SKM-1 treated with dmso at 0.1 percent for 144 hours (cell line): ENCODE measurements around the gene AOX1.
"Not testable (repeated sequence)": the region's sequence is repeated elsewhere in the genome, so short reads cannot be mapped to it uniquely, and the experiment has no call there.

Experiments
- DNase-seq: peaks from one replicate; lab custom pipeline; 2025; ENCODE audit not compliant: unreplicated experiment; lab: John Stamatoyannopoulos, UW

AOX1 gene

DNA sequence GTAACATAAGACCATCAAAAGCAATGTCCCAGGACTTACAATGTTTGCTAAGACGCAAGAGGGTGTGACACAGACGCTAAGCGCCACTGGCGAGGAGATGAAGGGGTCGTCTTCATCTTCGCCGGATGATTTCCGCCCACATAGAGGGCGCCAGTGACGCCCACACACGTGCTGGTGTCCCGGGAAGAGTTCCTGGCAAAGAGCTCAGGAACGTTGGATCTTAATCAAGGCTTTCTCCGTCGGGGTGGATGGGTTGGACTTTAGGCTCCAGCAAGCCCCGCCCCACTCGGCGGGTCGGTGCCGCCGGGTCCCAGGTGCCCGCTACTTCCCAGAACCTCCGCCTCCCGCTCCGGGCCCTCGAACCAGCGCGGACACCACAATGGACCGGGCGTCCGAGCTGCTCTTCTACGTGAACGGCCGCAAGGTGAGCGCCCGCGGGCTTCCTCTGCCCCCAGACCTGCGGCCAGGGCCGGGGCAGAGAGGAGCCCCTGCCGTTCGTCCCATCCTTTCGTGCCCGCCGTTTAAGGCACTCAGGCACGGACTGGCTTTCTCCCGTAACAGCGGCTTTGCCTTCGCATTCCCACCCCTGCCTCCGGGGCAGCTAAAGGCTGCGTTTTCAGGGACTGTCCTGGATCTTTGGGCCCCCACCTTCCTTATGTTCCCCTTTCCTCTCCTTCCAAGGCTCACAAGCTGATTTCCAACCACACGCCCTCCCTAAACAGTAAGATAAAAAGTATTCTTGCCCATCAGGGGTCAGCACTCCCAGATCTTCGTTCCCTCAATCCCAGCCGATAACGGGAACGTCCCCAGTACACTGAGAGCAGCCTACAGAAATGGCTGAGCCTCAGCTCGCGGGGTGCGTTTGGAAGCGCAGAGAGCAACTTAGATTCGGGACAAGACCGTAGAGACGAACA is at the start of gene AOX1:
Gene AOX1 (plus strand): TSS at position 285 of the 914 bp plus-strand sequence. CDS start 95 bp downstream, at position 380.
- no peak for DNase-seq

DNA sequence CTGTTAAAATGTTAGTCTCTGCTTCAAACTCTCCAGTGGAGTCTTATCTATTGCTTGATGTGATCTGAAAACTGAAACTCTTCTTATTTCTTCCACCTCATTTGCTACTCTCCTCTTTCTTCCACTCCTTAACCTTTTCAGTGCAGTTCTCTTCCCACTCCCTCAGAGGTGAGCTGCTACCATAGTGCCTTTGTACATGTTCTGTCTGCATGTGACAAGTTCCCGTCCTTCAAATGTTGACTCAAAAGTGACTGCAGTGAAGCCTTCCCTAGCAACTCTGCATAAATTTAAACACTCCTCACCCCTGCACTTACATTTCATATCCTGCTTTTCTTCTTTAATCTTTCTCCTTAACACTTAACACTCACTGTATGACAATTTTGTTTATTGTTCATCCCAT is 47.7 kb upstream of the AOX1 start:
- no peak for DNase-seq

DNA sequence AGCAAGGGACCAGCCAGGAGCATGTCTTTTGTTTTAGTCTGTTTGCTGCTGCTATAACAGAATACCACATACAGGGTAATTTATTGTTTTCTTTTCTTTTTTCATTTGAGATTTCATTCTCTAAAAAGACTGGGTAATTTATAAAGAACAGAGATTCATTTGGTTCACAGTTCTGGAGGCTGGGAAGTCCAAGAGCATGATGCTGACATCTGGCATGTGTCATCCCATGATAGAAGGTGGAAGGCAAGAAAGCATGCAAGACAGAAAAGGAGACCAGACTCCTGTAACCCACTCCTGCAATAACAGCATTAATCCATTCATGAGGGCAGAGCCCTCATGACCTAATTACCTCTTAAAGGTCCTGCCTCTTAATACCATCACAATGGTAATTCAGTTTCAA is 45.0 kb upstream of the AOX1 start:
- DNase-seq: no peak

DNA sequence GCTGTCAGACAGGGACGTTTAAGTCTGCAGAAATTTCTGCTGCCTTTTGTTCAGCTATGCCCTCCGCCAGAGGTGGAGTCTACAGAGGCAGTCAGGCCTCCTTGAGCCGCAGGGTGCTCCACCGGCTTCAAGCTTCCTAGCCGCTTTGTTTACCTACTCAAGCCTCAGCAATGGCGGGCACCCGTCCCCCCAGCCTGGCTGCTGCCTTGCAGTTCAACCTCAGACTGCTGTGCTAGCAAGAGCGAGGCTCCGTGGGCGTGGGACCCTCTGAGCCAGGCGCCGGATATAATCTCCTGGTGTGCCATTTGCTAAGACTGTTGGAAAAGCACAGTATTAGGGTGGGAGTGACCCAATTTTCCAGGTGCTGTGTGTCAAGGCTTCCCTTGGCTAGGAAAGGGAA is 19.2 kb upstream of the AOX1 start:
- not testable (repeated sequence) for DNase-seq

DNA sequence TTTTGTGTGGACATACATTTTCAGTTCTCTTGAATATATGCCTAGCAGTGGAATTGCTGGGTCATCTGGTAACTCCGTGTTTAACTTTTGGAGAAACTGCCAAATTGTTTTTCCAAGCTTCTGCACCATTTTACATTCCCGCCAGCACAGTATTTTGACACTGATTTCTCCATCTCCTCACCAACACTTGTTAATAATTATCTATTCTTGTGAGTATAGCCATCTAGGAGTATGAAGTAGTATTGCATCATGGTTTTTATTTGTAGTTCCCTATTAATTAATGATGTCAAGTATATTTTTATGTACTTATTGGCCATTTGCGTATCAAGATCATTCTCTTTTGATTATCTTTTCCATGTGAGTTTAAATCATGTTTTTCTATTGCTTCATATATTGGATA is 17.9 kb upstream of the AOX1 start:
- DNase-seq: no peak

DNA sequence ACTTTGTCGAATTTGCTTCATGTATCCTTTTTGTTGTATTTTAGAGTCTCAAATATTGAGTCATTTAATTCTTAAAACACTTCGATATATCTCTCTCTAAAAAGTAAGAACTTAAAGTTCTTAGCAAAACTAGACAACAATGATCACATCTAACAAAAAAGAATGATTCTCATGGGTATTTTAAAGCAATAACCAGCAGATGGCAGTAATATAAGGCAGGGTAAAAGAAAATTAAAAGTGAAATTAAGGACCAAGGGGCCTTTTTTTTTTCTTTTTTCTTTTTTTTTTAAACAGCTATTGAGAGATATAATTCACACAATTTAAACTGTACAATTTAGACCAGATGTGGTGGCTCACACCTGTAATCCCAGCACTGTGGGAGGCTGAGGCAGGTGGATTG is 9.9 kb upstream of the AOX1 start:
- no peak for DNase-seq

DNA sequence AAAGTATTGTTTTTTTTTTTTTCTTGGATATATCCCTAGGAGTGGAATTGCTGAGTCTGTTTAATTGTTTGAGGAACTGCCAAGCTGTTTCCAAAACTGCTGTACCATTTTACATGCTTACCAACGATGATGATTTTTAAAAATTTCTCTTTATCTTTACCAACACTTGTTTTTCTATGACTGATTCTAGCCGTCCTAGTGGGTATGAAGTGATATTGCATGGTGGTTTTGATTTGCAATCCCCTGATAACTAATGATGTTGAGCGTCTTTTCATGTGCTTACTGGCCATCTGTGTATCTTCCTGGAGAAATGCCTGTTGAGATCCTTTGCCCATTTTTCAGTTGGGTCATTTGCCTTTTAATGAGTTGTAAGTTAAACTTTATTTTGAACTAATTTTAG is 8.8 kb upstream of the AOX1 start:
- DNase-seq: no peak

DNA sequence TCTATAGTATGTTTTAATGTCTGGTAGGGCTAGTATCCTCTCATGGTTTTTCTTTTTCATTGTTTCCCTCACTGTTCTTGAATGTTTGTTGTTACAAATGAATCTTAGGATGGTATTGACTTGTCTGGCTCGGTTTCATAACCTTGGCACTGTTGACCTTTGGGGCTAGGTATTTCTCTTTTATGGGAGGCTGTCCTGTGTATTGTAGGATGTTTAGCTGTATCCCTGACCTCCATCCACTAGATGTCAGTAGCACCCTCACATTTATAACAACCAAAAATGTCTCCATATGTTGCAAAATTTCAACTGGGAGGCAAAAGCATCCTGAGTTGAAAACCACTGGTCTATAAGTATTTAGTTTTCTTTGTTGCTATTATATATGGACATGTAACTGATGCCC is 7.0 kb upstream of the AOX1 start:
- peak; percentile 40 for DNase-seq

DNA sequence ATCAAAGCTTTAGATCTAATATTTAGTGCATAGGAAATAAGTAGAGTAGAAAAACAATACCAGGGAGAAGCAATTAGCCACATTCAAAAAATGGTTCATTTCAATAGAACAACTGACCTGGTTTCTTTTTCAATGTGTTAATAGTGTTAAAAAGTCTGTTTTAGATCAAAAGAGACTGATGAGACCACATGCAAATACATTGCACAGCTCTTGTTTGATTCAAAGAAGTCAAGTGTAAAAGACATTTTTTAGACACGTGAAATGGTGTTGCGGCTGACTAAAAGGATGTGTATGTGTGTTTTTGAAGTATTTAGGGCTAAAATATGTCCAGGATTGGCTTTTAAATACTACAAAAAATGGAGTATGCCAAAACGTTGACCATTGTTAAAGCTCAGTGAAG is 1.2 kb upstream of the AOX1 start:
- no peak for DNase-seq

DNA sequence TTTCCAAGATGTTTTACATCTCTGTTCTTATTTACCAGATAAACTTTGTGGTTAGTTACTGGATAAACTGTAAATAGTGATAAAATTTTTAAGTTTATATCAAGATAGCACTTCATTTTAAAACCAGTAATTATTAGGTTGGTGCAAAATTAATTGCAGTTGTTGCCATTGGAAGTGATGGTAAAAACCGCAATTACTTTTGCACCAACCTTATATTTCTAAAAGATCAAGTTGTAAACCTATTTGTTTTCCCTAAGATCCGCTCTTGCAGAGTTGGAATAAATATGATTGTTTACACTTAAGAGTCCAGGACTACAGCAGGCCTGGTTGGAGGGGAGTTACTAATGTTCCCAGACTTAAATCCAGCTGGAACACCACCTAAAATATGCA is 479 bp upstream of the AOX1 start:
- DNase-seq: no peak

DNA sequence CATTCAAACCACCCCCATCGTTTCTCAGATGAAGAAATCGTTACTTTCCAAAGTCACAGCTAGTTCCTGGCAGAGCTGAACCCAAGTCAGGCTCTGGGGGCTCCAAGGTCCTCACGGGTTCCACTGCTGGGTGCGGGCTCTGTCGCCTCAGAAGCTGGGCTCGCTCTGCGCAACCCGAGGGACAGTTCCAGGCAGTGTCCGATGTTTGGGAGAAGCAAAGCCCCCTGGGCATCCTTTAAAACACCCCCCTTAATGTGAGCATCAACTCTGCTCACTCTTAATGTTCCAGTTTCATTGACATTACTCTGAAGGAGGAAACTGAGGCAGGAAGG is 796 bp downstream of the AOX1 start:
- no peak for DNase-seq

DNA sequence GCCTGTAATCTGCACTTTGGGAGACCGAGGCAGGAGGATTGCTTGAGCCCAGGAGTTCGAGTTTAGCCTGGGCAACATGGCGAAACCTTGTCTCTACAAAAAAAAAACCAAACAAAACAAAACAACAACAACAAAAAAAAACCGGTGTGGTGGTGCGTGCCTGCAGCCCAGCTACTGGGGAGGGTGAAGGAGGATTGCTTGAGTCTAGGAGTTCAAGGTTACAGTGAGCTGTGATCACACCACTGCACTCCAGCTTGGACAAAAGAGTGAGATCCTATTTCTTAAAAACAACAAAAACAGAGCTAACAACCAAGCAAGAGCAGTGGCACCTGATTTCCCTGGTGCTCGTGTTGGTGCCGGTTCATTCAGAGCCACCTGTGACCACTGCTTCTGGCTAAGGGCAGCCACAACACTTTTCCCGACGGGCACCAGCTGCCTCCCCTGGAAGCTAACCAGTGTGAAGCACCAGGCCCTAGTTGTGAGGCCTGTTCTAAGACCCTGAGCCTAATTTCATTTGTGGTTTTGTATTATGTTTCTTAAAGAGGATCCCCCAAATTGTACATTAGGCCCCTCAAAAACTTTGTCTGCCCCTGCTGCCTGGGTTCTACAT is 1.3 kb downstream of the AOX1 start:
- DNase-seq: no peak

DNA sequence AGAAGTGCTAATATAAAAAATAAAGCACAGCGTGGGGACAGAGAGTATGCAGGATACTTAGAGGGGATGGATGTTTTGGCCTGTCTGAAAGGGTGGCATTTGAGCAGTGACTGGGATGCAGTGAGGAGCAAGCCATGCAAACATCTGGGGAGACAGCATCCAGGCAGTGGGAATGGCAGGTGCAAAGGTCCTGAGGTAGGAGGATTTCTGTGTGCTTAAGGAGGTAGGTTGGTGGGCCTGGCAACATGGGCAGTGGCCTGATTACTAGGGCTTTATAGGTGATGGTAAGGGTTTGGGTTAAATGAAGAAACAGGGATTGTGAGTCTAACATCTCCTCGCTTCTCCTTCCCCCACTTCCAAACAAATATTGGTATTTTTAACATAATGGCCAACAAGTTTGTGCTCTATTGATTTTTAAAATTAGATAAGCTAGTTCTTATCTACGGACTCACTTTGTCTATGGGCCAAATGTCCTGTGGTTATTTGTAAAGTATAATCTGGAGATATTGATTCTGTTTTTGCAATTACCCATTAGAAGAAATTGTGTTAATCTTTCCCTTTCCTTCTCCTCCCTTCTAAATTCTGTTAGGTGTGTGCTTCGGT is 2.4 kb downstream of the AOX1 start:
- no peak for DNase-seq

DNA sequence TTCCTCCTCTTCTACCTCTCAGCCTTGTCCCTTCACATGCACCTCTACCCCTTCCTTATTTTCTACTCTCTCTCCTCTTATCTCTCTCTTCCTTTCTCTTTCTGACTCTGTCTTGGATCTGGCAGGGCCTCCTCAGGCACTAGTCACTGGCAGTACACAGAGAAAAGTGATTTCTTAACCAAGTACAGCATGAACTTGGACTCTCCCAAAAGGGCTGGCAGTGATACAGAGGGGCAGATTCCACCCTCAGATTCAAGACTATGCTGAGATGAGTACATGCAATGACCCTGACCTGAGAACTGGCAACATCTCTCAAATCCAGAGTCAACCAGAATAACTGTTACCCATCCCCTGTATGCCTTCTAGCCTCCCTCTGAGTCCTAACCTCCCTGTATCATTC is 4.3 kb downstream of the AOX1 start:
- no peak for DNase-seq

DNA sequence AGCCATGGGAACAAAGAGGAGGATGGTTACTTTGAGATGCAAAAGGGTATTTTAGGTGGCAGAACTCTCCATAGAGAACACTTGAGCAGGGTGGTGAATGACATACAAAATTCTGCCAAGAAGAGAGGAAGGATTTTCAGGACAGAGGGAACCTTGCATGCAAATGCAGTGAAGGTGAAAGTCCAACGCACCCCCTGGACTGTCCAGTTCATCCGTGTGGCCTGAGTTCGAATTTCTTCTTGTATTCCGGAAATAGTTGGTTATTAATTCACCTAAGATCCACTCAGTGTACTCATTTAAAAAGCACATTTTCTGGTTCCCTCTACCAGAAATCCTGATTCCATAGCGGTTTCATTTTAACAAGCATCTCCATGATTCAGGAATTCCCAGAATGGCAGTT is 5.5 kb downstream of the AOX1 start:
- no peak for DNase-seq

DNA sequence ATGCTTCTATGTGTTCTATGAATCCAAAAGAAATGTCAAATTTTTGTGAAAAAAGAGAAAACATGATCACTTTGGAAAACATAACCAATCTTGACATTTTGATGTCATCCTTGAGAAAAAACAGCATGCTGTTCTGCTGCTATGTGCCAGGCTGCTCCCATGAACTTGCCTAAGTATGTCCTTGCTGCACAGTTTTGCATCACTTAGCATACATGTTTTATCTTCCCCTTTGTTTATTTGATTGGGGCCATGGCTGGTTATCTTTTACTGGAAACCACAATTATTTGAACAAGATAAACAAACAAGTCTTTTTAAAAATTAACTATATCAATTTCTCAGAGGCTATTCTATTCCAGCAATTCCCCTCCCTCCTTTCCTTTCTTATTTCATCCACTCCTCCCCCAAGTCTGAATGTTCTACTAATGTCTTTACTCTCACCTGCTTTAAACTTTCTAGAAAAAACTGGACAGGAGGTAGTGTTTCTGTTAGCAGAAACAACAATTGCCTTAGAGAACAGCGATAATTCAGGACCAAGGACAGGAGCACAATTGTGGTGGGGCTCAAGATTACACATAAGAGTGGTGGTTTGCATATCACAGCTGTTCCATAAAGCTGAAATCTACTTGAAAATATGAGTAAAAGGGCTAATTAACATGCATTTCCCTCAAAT is 6.7 kb downstream of the AOX1 start:
- no peak for DNase-seq

DNA sequence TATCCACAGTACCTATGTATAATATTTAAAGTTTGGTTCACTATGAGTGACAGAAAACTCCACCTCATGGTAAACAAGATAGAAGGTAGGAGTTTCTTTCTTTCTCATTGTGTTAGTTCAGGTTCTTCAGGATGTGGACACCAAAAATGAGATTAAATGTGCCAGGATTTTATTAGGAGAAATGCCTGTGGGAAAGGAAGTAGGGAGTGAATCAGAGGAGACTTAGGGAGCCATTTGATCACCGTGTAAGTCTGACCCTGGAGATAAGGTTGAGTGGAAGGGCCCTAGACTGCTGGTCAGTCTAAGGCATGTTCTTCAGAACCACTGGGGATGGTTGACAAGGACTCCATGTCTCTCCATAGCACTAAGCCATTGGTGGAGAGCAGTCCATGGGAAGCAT is 8.1 kb downstream of the AOX1 start:
- no peak for DNase-seq

DNA sequence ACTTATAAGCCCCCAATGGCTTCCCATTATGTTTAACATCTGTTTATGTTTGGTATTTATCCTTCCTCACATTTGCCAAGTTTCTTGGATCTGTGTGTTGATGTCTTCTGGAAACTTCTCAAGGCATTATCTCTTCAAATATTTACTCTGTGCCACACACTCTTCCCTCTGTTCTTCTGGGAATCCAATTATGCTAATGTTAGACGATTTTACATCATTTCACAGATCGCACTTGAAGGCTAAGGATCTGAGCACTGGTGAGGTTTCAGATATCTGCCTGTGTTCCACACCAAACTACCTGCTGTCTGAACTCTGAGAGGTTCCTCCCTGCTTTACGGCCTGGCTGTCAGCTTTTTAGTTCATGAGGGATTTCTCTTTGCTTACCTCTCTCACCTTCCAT is 10.1 kb downstream of the AOX1 start:
- no peak for DNase-seq

DNA sequence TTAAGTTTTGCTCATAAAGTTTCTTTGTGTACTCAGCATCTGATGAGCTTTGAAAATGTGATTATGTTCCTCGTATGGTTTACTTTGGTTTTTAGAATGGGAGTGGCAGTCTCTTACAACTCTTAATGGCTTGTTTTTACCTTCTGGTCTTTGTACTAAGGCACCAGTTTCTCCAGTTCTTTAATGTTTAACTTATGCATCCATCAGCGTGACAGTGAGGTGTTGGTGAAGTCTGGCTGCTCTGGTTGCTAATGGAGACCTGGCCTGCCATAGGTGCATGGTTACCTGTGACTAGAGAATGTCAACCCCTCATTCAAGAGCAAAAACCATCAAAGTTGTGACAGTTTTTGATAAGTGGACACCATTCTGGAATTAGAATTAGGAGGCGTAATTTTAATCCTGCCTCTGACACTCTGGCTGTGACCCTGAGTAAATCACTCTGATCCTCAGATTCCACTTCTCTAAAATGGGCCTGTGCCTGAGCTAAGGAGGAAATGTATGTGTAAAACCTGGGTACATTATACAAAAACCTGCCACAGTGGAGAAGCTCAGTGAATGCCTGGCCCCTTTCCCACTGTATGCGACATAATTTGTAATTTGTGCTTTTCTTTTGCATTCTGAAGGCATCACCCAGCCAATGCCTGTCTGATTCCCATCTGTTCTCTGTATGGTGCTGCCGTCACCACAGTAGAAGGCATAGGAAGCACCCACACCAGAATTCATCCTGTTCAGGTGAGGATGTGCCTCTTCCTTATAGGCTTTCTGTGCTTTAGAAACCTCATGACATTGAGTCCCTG is 11.2 kb downstream of the AOX1 start:
- no peak for DNase-seq

DNA sequence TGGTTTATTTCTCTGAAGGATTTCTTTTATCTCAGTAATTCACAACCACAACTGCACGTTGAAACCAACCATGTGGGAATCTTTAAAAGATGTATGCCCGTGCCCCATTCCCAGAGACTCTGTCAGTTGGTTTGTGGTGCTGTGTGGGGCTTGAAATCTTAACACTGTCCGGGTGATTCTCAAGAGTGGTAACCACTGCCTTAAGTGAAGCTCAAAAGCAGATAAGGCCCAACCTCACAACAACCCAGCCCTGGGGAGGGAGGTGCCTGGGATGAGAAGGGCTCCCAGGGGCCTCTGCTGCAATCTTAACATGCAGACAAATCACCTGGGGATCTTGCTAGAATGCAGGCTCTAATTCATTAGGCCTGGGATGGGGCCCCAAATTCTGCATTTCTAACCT is 13.4 kb downstream of the AOX1 start:
- DNase-seq: no peak
